ENCODE data around the gene ZP3. TPM values are rescaled to one million over a fixed set of nuclear protein-coding genes. Genes with fewer than 3 reads are reported as not detected.
"Not testable (repeated sequence)": the region's sequence is repeated elsewhere in the genome, so short reads cannot be mapped to it uniquely, and the experiment has no call there.

Gene ZP3
- total RNA-seq, 1 donor from 2014 or later = 0.79 TPM

GRCh38 chr7:76485822-76486610, 61.3 kb downstream of the ZP3 start:
- DNase-seq = not testable (repeated sequence)

- DNase-seq = not testable (repeated sequence)
Measured at GRCh38 chr7:76486618-76487017, 61.9 kb downstream of the ZP3 start.

GRCh38 chr7:76487969-76488368, 63.2 kb downstream of the ZP3 start:
- DNase-seq = not testable (repeated sequence)

Other genes with a start within 250 kb of the ZP3 start
- 0.99 TPM for gene SRRM3, start 223.1 kb upstream of the ZP3 start, total RNA-seq
- gene HSPB1, start 122.3 kb upstream of the ZP3 start, total RNA-seq = 95.8 TPM
- 67.5 TPM for gene YWHAG, start 66.0 kb upstream of the ZP3 start, total RNA-seq
- gene SSC4D, start 15.3 kb upstream of the ZP3 start, total RNA-seq = 0.89 TPM
- 10.3 TPM for gene DTX2, start 36.8 kb downstream of the ZP3 start, total RNA-seq
- 1.7 TPM for gene UPK3B, start 85.6 kb downstream of the ZP3 start, total RNA-seq
- gene SPDYE16, start 118.3 kb downstream of the ZP3 start, total RNA-seq = 0.10 TPM
- gene POMZP3, start 202.3 kb downstream of the ZP3 start, total RNA-seq = 3.7 TPM